H1 (cell line): ENCODE results near the gene DNAI1. TPM values are rescaled to one million over a fixed set of nuclear protein-coding genes. Genes with fewer than 3 reads are reported as not detected.

Experiments
- CTCF ChIP-seq, 3 experiments: IDR thresholded peaks; 1 replicate in 2 of 3; 2 replicates in 1 of 3; pipeline versions ENCODE4 v1.5.1 to v1.6.1; 2011; ENCODE audit warnings: low read length in 3 of 3, mild to moderate bottlenecking in 3 of 3, inconsistent platforms in 2 of 3, low read depth in 1 of 3, moderate library complexity in 1 of 3; ENCODE audit not compliant: insufficient read depth in 1 of 3; ENCODE audit errors: control extremely low read depth in 1 of 3
- GABPA ChIP-seq: IDR thresholded peaks from 2 replicates; pipeline ENCODE4 v1.6.1; 2011; ENCODE audit warnings: mild to moderate bottlenecking, low read length, moderate library complexity, borderline replicate concordance; ENCODE audit not compliant: insufficient read depth
- RAD21 ChIP-seq, 2 experiments: IDR thresholded peaks in 1 of 2; conservative IDR thresholded peaks in 1 of 2; 2 replicates each; pipeline ENCODE4 v1.6.1; 2011; ENCODE audit warnings: low read depth in 2 of 2, low read length in 2 of 2, improper control_type of control experiment in 1 of 2, inconsistent platforms in 1 of 2, mild to moderate bottlenecking in 1 of 2, moderate library complexity in 1 of 2
- polyA plus RNA-seq, 7 experiments: library from polyadenylated mRNA; depleted of rRNA in 3 of 7; stranded (reverse) in 5 of 7; unstranded in 2 of 7; fragments of >200 nt in 5 of 7; fragments of 200-250 nt in 2 of 7; gene quantifications; 1 replicate in 5 of 7; 2 replicates in 1 of 7; 4 replicates in 1 of 7; pipeline versions ENCODE4 v1.2.1 to v1.2.3, GENCODE V29; 2011 to 2013; ENCODE audit warnings: missing spikeins in 2 of 7, mixed read lengths in 2 of 7
- total RNA-seq: library from RNA; stranded (reverse); fragmentation: NEBNext Ultra II Directional; extraction: Animal tissue kit (Norgen Biotek cat#: 25700); gene quantifications from 2 replicates; pipeline ENCODE4 v1.2.1, GENCODE V29; 2021

DNAI1 gene
- total and polyA plus RNA-seq, 2 of the 8 experiments (the other 6 are each of a cell fraction or from before 2014, with no cell fraction given): 0.37 to 0.54 TPM

- peak; percentile 77 to 93 (median 87) for TF ChIP-seq CTCF (IDR thresholded peaks at IDR 0.05; ENCODE audit: control extremely low read depth in 1 of 3, insufficient read depth in 1 of 3, low read depth in 1 of 3, low read length in 3 of 3)
- no peak for TF ChIP-seq GABPA
- peak; percentile 84 to 88 for TF ChIP-seq RAD21 (IDR thresholded peaks at IDR 0.05 in 1 of 2, conservative IDR thresholded peaks at IDR 0.05 in 1 of 2; ENCODE audit: low read depth in 2 of 2, low read length in 2 of 2)
Measured at GRCh38 chr9:34546834-34547827, 88.5 kb downstream of the DNAI1 start (continued).
